Lower leg skin (tissue), 4 donors: ENCODE results near the gene SLC46A3. TPM values are rescaled to one million over a fixed set of nuclear protein-coding genes. Genes with fewer than 3 reads are reported as not detected.
"Not testable (repeated sequence)": the region's sequence is repeated elsewhere in the genome, so short reads cannot be mapped to it uniquely, and the experiment has no call there.

Experiments used
- DNase-seq, 2 donors: peaks; one replicate each; pipeline ENCODE4 v3.0.0-alpha.2; 2019; ENCODE audit warnings: low spot score in 2 of 2
- H3K4me3 ChIP-seq: fragments of 200-600 bp; sonication (generic); 2 replicates; pipeline ENCODE4 v1.5.1; 2017; ENCODE audit warnings: mild to moderate bottlenecking, low read depth; ENCODE audit not compliant: poor library complexity, severe bottlenecking
- CTCF ChIP-seq, 3 donors: fragments of 450-650 bp; IDR thresholded peaks; one replicate each; pipeline ENCODE4 v1.5.1; 2016; ENCODE audit warnings: antibody characterized with exemption in 3 of 3, mild to moderate bottlenecking in 3 of 3, moderate library complexity in 2 of 3
- POLR2A ChIP-seq, 2 donors: fragments of 450-650 bp; IDR thresholded peaks; one replicate each; pipeline ENCODE4 v1.6.1; 2016 to 2017; ENCODE audit warnings: antibody characterized with exemption in 2 of 2, mild to moderate bottlenecking in 1 of 2, moderate library complexity in 1 of 2
- WGBS, 2 donors: methylation state at CpG; one replicate each; pipeline ENCODE4 v1.1.5; 2018; 5-methylcytosine and 5-hydroxymethylcytosine counted together
- intact Hi-C: fragments of 100-400 bp; cut with DNase I; formaldehyde crosslinking; loops from one replicate; pipeline ENCODE4 v1.15.0; 2023; ENCODE audit warnings: low total_unique reads
- total RNA-seq, 4 donors: library from RNA; depleted of rRNA; stranded (reverse); fragments of >200 nt; gene quantifications; one replicate each; pipeline ENCODE4 v1.1.0, GENCODE V29; 2016

SLC46A3 gene
- total RNA-seq, 4 donors from 2014 or later = 5.4 to 16.5 (median 9.3) TPM

- intact Hi-C loops = no loop called here
- DNase-seq = no peak
- no peak overlapping the region for H3K4me3 ChIP-seq
- WGBS, 2 donors = 80 to 82% methylated on average over 3 of the region's 3 CpGs
- TF ChIP-seq POLR2A (IDR thresholded peaks at IDR 0.05) (no peak), CTCF (IDR thresholded peaks at IDR 0.05) (no peak)
Observed at GRCh38 chr13:28685892-28686291, 32.9 kb downstream of the SLC46A3 start.

DNA sequence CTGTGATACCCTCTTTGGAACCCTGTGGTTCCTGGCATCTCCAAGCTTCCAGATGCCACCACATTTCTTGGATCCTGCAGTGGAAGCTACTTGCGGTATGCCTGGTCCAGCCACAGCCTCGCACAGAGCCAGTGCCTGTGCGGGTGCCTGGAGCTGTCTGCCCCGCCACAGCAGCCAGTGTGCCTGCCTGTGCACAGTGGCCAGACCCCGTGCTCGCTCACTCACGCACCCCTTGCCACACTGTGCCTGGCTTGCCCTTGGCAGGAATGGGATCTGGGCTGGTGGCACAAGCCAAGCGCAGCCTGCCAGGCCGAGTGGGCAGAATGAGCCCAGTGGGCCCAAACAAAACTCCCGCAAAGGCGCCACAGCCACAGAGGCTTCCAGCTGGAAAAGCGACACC lies 33.7 kb downstream of the SLC46A3 start:
- TF ChIP-seq POLR2A (IDR thresholded peaks at IDR 0.05) (no peak), CTCF (IDR thresholded peaks at IDR 0.05) (no peak)
- intact Hi-C loops = no loop called here
- no peak for DNase-seq
- no peak overlapping the region for H3K4me3 ChIP-seq
- 90 to 94% methylated on average over 12 of the region's 12 CpGs for WGBS, 2 donors

GRCh38 chr13:28684257-28684656 lies 34.5 kb downstream of the SLC46A3 start:
- intact Hi-C loops = no loop called here
- no peak overlapping the region for H3K4me3 ChIP-seq
- TF ChIP-seq POLR2A (IDR thresholded peaks at IDR 0.05) (no peak), CTCF (IDR thresholded peaks at IDR 0.05) (no peak)
- 35 to 43% methylated on average over 7 of the region's 7 CpGs for WGBS, 2 donors
- DNase-seq = no peak

DNA sequence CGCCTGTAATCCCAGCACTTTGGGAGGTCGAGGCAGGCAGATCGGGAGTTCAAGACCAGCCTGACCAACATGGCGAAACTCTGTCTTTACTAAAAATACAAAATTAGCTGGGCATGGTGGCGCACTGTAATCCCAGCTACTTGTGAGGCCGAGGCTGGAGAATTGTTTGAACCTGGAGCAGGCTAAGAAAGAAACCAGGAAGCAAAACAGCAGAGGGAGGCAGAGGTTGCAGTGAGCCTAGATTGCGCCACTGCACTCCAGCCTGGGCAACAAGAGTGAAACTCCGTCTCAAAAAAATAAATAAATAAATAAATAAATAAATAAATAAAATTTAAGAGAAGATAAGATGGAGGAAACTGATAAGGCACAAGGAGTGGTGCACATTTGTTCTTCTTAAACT lies 35.6 kb downstream of the SLC46A3 start:
- 83 to 90% methylated on average over 8 of the region's 8 CpGs for WGBS, 2 donors
- DNase-seq, intact Hi-C loops: not testable (repeated sequence)

DNA sequence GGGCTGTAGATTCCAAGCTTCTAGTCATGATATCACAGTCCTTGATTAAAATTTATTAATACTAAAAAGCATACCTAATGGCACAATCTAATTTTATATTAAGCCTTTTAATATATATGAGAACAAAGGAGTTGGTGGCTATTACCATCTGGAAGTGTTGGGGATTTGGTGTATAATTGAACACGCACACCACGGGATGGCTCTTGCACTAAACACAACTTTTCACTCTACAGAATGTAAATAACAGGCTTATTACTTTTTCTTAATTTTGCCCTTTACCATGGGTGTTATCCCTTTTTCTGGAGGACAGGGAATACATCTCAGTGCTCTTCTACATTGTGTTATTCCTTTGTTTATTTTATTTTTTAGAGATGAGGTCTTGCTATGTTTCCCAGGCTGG lies 38.2 kb downstream of the SLC46A3 start:
- H3K4me3 ChIP-seq = no peak overlapping the region
- no peak for TF ChIP-seq POLR2A (IDR thresholded peaks at IDR 0.05)
- TF ChIP-seq CTCF (IDR thresholded peaks at IDR 0.05) = no peak
- intact Hi-C loops = no loop called here
- WGBS, 2 donors = 89 to 94% methylated on average over 2 of the region's 2 CpGs
- DNase-seq = no peak

More for the DNA sequence above, 35.6 kb downstream of the SLC46A3 start:
- H3K4me3 ChIP-seq = not testable (repeated sequence)

DNA sequence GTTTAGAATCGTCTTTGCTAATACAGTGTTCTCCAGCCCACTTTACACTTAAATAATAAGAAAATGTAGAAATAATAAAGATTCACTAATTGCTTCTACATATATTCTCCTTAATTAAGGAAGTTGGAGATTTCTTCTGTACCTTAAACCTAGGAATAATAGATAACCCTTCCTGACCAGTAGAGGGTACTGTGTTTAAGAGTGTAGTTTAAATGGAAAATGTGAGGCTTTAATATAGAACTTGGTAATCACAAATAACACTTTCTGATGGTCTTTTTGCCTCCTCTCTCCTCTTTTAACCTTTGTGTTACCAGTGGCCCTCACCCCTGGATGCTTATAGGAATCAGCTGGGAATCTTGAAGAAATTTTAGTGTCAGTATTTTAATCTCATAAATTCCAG lies 39.1 kb downstream of the SLC46A3 start:
- no peak overlapping the region for H3K4me3 ChIP-seq
- 84 to 88% methylated on average over 1 of the region's 1 CpG for WGBS, 2 donors
- DNase-seq = no peak
- no peak for TF ChIP-seq POLR2A (IDR thresholded peaks at IDR 0.05)
- TF ChIP-seq CTCF (IDR thresholded peaks at IDR 0.05) = no peak
- intact Hi-C loops = no loop called here
